ENCODE data around the gene TM4SF4. TPM values are rescaled to one million over a fixed set of nuclear protein-coding genes. Genes with fewer than 3 reads are reported as not detected.

Gene TM4SF4
- total RNA-seq, 2 donors from 2014 or later: 53.2 to 149 TPM

GRCh38 chr3:149535333-149535685 is 60.8 kb downstream of the TM4SF4 start:
- Histone ChIP-seq H3K27ac (peak overlapping the region in 3 of 4 donors; percentile 7 to 82 (median 56)), H3K4me3 (no peak overlapping the region), H3K36me3 (replicated peaks in 1 of 2; ENCODE audit: insufficient read depth in 1 of 2, low read depth in 2 of 2) (no peaks in the 10 kb centered on the region), H3K4me1 (peaks cover 43% of the 10 kb centered on the region), H3K27me3 (no peaks in the 10 kb centered on the region), H3K9me3 (no peaks in the 10 kb centered on the region)
- ATAC-seq (no peak), DNase-seq (no peak)
- intact Hi-C loops (cut with DNase I): no loop called here
- no peak for TF ChIP-seq POLR2A (IDR thresholded peaks at IDR 0.05)
- no peak for TF ChIP-seq CTCF (IDR thresholded peaks at IDR 0.05)
- 46 to 56% methylated on average over 8 of the region's 8 CpGs for WGBS, 2 donors

DNA sequence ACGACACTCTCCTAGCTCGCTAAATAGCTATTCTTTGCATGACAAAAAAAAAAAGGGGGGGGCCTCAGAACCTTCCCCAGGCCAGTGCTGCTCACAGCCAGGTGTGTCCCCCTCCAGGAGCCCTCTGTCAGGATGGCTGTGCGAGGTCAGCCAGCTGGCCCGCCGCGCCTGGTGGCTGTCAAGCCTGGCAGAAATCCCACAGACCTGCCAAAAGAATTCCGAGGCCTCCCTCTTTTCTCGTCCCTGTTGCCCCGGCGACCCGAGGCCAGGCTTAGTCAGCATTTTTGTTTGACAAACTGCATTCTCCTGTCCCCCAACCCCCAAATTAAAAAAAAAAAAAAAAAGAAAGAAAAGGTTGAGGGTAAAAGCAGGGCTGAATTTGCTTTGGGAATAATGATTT is 61.9 kb downstream of the TM4SF4 start:
- ATAC-seq: peak; percentile 84
- no peaks in the 10 kb centered on the region for H3K27me3 ChIP-seq
- H3K4me3 ChIP-seq: no peak overlapping the region
- intact Hi-C loops (cut with DNase I): no loop called here
- H3K4me1 ChIP-seq: peaks cover 43% of the 10 kb centered on the region
- 3 to 22% methylated on average over 11 of the region's 11 CpGs for WGBS, 2 donors
- H3K27ac ChIP-seq: peak overlapping the region in 3 of 4 donors; percentile 44 to 82 (median 56)
- no peaks in the 10 kb centered on the region for H3K9me3 ChIP-seq
- no peaks in the 10 kb centered on the region for H3K36me3 ChIP-seq (replicated peaks in 1 of 2; ENCODE audit: insufficient read depth in 1 of 2, low read depth in 2 of 2)
- DNase-seq: peak; percentile 69 to 85 (median 77)
- TF ChIP-seq CTCF (IDR thresholded peaks at IDR 0.05) (no peak), POLR2A (IDR thresholded peaks at IDR 0.05) (no peak)

DNA sequence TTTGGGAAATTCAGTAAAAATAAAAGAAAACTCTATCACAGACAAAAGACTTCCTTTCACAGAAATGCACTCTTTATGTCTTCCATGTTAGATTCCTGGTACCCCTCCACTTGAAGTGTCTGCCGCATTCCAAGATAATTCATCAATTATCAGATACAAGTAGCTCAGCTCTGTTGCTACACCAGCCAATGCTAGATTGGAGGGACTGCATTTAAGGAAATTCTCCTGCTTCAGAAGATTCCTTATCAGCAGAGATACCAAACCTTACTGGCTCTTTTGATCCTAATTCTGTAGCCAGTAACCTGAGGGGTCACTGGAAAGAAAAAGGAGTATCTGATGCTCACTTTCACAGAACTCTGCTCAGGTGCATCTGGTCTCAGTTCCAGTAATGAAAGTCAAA is 63.9 kb downstream of the TM4SF4 start:
- no peak overlapping the region for H3K4me3 ChIP-seq
- no peaks in the 10 kb centered on the region for H3K36me3 ChIP-seq (replicated peaks in 1 of 2; ENCODE audit: insufficient read depth in 1 of 2, low read depth in 2 of 2)
- intact Hi-C loops (cut with DNase I): no loop called here
- TF ChIP-seq POLR2A (IDR thresholded peaks at IDR 0.05) (no peak), CTCF (IDR thresholded peaks at IDR 0.05) (no peak)
- H3K9me3 ChIP-seq: no peaks in the 10 kb centered on the region
- peak overlapping the region in 1 of 4 donors; percentile 82 for H3K27ac ChIP-seq
- DNase-seq (no peak), ATAC-seq (no peak)
- no peaks in the 10 kb centered on the region for H3K27me3 ChIP-seq
- 90 to 100% methylated on average over 1 of the region's 1 CpG for WGBS, 2 donors
- peaks cover 53% of the 10 kb centered on the region for H3K4me1 ChIP-seq

DNA sequence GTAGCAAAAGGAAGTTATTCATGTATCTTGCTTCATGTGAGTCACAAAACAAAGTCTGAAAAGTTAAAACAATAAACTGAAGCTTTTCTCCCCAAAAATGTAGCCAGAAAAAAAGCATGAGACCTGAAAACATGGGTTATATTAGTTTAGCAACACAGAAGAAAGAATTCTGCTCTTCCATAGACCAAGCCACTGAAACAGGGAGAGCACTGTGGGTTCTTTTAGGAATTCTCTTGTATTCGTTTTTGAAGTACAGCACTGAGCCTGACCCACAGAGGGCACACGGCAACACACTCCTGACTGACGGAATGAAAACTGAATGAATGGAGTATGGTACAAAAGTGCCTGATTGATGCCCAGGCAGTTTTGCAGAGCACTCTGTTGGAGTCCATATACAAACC is 66.6 kb downstream of the TM4SF4 start:
- ATAC-seq (no peak), DNase-seq (no peak)
- H3K9me3 ChIP-seq: no peaks in the 10 kb centered on the region
- no peaks in the 10 kb centered on the region for H3K36me3 ChIP-seq (replicated peaks in 1 of 2; ENCODE audit: insufficient read depth in 1 of 2, low read depth in 2 of 2)
- intact Hi-C loops (cut with DNase I): no loop called here
- peaks cover 32% of the 10 kb centered on the region for H3K4me1 ChIP-seq
- H3K4me3 ChIP-seq: no peak overlapping the region
- no peak for TF ChIP-seq CTCF (IDR thresholded peaks at IDR 0.05)
- TF ChIP-seq POLR2A (IDR thresholded peaks at IDR 0.05): no peak
- H3K27me3 ChIP-seq: no peaks in the 10 kb centered on the region
- WGBS, 2 donors: 47 to 63% methylated on average over 3 of the region's 3 CpGs
- peak overlapping the region in 3 of 4 donors; percentile 76 to 82 (median 80) for H3K27ac ChIP-seq

Data from body of pancreas (tissue), 4 donors.